DOHH2 (cell line): ENCODE measurements around the gene PCDHGA12.

Experiments
- H3F3A ChIP-seq: fragments of 200-600 bp; sonication (generic), shearing (Covaris generic); 2 replicates; pipeline ENCODE4 v1.6.0; 2016; ENCODE audit warnings: antibody characterized with exemption, mild to moderate bottlenecking; ENCODE audit not compliant: control insufficient read depth, insufficient read depth
- H3K27ac ChIP-seq: fragments of 200-600 bp; sonication (generic); 2 replicates; pipeline ENCODE4 v1.5.1; 2014; ENCODE audit warnings: low read depth, mild to moderate bottlenecking, low read length, moderate library complexity
- H3K27me3 ChIP-seq: fragments of 200-600 bp; sonication (generic); 2 replicates; pipeline ENCODE4 v1.6.1; 2014; ENCODE audit warnings: mild to moderate bottlenecking, low read length, mixed read lengths; ENCODE audit not compliant: control insufficient read depth
- H3K36me3 ChIP-seq: fragments of 200-600 bp; sonication (generic); 2 replicates; pipeline ENCODE4 v1.6.1; 2014; ENCODE audit warnings: mild to moderate bottlenecking, low read length, moderate library complexity, mixed read lengths; ENCODE audit not compliant: control insufficient read depth
- H3K4me1 ChIP-seq: fragments of 200-600 bp; sonication (generic); 2 replicates; pipeline ENCODE4 v1.6.1; 2014; ENCODE audit warnings: mild to moderate bottlenecking, low read length, mixed read lengths; ENCODE audit not compliant: control insufficient read depth
- H3K4me2 ChIP-seq: fragments of 200-600 bp; sonication (generic); 2 replicates; pipeline ENCODE4 v1.6.0; 2014; ENCODE audit warnings: mild to moderate bottlenecking, low read length, moderate library complexity
- H3K4me3 ChIP-seq: fragments of 200-600 bp; sonication (generic); 2 replicates; pipeline ENCODE4 v1.5.1; 2014; ENCODE audit warnings: mild to moderate bottlenecking, low read length, mixed read lengths
- H3K79me2 ChIP-seq: fragments of 200-600 bp; sonication (generic); 2 replicates; pipeline ENCODE4 v1.6.1; 2014; ENCODE audit warnings: mild to moderate bottlenecking, low read length, mixed read lengths; ENCODE audit not compliant: control insufficient read depth
- H3K9me2 ChIP-seq: fragments of 200-600 bp; sonication (generic); replicated peaks from 2 replicates; pipeline ENCODE4 v1.6.1; 2014; ENCODE audit warnings: mild to moderate bottlenecking, low read length, mixed read lengths; ENCODE audit not compliant: control insufficient read depth
- H3K9me3 ChIP-seq: fragments of 200-600 bp; sonication (generic); 2 replicates; pipeline ENCODE4 v1.6.1; 2014; ENCODE audit warnings: antibody characterized with exemption, low read length, mixed read lengths; ENCODE audit not compliant: control insufficient read depth, insufficient read depth
- H4K20me1 ChIP-seq: fragments of 200-600 bp; sonication (generic); 2 replicates; pipeline ENCODE4 v1.6.0; 2014; ENCODE audit warnings: low read depth, mild to moderate bottlenecking, antibody characterized with exemption, low read length, moderate library complexity; ENCODE audit not compliant: control insufficient read depth, insufficient read depth
- EZH2phosphoT487 ChIP-seq: fragments of 200-600 bp; sonication (generic); IDR thresholded peaks from 2 replicates; pipeline ENCODE4 v1.6.1; 2017; ENCODE audit warnings: borderline replicate concordance, mild to moderate bottlenecking, antibody characterized with exemption, low read length, moderate library complexity, mixed read lengths
- TF ChIP-seq, protein P1 (sequence below): fragments of 200-600 bp; sonication (generic); IDR thresholded peaks from one replicate; pipeline ENCODE4 v1.5.1; 2014; ENCODE audit warnings: antibody characterized with exemption, mild to moderate bottlenecking, low read depth, low read length; ENCODE audit not compliant: poor library complexity, severe bottlenecking

PCDHGA12 gene

DNA sequence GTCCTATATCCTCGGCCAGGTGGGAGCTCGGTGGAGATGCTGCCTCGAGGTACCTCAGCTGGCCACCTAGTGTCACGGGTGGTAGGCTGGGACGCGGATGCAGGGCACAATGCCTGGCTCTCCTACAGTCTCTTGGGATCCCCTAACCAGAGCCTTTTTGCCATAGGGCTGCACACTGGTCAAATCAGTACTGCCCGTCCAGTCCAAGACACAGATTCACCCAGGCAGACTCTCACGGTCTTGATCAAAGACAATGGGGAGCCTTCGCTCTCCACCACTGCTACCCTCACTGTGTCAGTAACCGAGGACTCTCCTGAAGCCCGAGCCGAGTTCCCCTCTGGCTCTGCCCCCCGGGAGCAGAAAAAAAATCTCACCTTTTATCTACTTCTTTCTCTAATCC, 47.5 kb downstream of the PCDHGA12 start:
- no peak overlapping the region for H3K27ac ChIP-seq
- peaks cover 73% of the 10 kb centered on the region for H3K79me2 ChIP-seq
- H3K9me2 ChIP-seq: no peaks in the 10 kb centered on the region
- peaks cover 58% of the 10 kb centered on the region for H3K36me3 ChIP-seq
- TF ChIP-seq, protein P1, sequence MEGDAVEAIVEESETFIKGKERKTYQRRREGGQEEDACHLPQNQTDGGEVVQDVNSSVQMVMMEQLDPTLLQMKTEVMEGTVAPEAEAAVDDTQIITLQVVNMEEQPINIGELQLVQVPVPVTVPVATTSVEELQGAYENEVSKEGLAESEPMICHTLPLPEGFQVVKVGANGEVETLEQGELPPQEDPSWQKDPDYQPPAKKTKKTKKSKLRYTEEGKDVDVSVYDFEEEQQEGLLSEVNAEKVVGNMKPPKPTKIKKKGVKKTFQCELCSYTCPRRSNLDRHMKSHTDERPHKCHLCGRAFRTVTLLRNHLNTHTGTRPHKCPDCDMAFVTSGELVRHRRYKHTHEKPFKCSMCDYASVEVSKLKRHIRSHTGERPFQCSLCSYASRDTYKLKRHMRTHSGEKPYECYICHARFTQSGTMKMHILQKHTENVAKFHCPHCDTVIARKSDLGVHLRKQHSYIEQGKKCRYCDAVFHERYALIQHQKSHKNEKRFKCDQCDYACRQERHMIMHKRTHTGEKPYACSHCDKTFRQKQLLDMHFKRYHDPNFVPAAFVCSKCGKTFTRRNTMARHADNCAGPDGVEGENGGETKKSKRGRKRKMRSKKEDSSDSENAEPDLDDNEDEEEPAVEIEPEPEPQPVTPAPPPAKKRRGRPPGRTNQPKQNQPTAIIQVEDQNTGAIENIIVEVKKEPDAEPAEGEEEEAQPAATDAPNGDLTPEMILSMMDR: no peak
- no peak for TF ChIP-seq EZH2phosphoT487
- H4K20me1 ChIP-seq: 0 out of 2 replicates have a peak, but pooled peaks cover 7% of the 10 kb centered on the region
- H3K4me2 ChIP-seq: peak overlapping the region; percentile 96
- peak overlapping the region; percentile 90 for H3K4me3 ChIP-seq
- H3K4me1 ChIP-seq: peaks cover 67% of the 10 kb centered on the region
- no peaks in the 10 kb centered on the region for H3K9me3 ChIP-seq
- no peaks in the 10 kb centered on the region for H3K27me3 ChIP-seq
- H3F3A ChIP-seq: peaks cover 13% of the 10 kb centered on the region; the same call in 1 of the 2 replicates

- TF ChIP-seq, protein P1: peak; percentile 65
- no peak for TF ChIP-seq EZH2phosphoT487
- Histone ChIP-seq H3K4me3 (peak overlapping the region; percentile 90), H3K9me3 (no peaks in the 10 kb centered on the region), H3K36me3 (peaks cover 60% of the 10 kb centered on the region), H3K4me1 (peaks cover 73% of the 10 kb centered on the region), H3K9me2 (no peaks in the 10 kb centered on the region), H3K27me3 (no peaks in the 10 kb centered on the region), H3K4me2 (peak overlapping the region; percentile 96), H3K27ac (no peak overlapping the region), H4K20me1 (0 out of 2 replicates have a peak, but pooled peaks cover 7% of the 10 kb centered on the region), H3F3A (peaks cover 13% of the 10 kb centered on the region; the same call in 1 of the 2 replicates), H3K79me2 (peaks cover 79% of the 10 kb centered on the region)
These were observed 48.1 kb downstream of the PCDHGA12 start for GRCh38 chr5:141478321-141478945.

GRCh38 chr5:141479776-141480175, 49.5 kb downstream of the PCDHGA12 start:
- Histone ChIP-seq H3F3A (peaks cover 11% of the 10 kb centered on the region; the same call in 1 of the 2 replicates), H3K4me2 (peak overlapping the region; percentile 96), H3K27me3 (no peaks in the 10 kb centered on the region), H3K79me2 (peaks cover 92% of the 10 kb centered on the region), H3K36me3 (peaks cover 71% of the 10 kb centered on the region), H3K4me1 (peaks cover 84% of the 10 kb centered on the region), H3K9me2 (no peaks in the 10 kb centered on the region), H3K9me3 (no peaks in the 10 kb centered on the region), H3K27ac (peak overlapping the region; percentile 41; the same call in 1 of the 2 replicates), H4K20me1 (0 out of 2 replicates have a peak, but pooled peaks cover 7% of the 10 kb centered on the region), H3K4me3 (peak overlapping the region; percentile 90)
- TF ChIP-seq, protein P1: no peak
- no peak for TF ChIP-seq EZH2phosphoT487
